ENCODE measurements around the gene TET2.

Gene TET2

GRCh38 chr4:105146276-105147015, at the start of gene TET2:
Gene TET2, plus strand, starts transcription at chr4:105146876. Its CDS starts 87,067 bp downstream, at chr4:105233943.
- Histone ChIP-seq H3K4me3 (ENCODE audit: low read length) (peak within 1 kb of the TSS; percentile 89), H3K9ac (ENCODE audit: low read length) (peak within 1 kb of the TSS; percentile 97), H3K4me1 (ENCODE audit: control insufficient read depth, insufficient read depth, low read length) (peaks cover 10% of the 10 kb centered on the region), H3K27ac (ENCODE audit: low read depth, low read length) (peak within 1 kb of the TSS; percentile 86), H3K36me3 (ENCODE audit: control insufficient read depth, insufficient read depth, low read length) (no peaks in the 10 kb centered on the region), H3K27me3 (ENCODE audit: control insufficient read depth, insufficient read depth, low read length) (no peaks in the 10 kb centered on the region)

- Histone ChIP-seq H3K4me1 (ENCODE audit: control insufficient read depth, insufficient read depth, low read length) (no peaks in the 10 kb centered on the region), H3K27me3 (ENCODE audit: control insufficient read depth, insufficient read depth, low read length) (no peaks in the 10 kb centered on the region)
These were observed 44.7 kb upstream of the TET2 start for GRCh38 chr4:105102016-105102415.

GRCh38 chr4:105106426-105106825, 40.2 kb upstream of the TET2 start:
- H3K4me3 ChIP-seq (ENCODE audit: low read length), result no peak overlapping the region
- H3K36me3 ChIP-seq (ENCODE audit: control insufficient read depth, insufficient read depth, low read length), result no peaks in the 10 kb centered on the region
- no peak overlapping the region for H3K27ac ChIP-seq (ENCODE audit: low read depth, low read length)
- H3K4me1 ChIP-seq (ENCODE audit: control insufficient read depth, insufficient read depth, low read length), result no peaks in the 10 kb centered on the region
- no peaks in the 10 kb centered on the region for H3K27me3 ChIP-seq (ENCODE audit: control insufficient read depth, insufficient read depth, low read length)
- no peak overlapping the region for H3K9ac ChIP-seq (ENCODE audit: low read length)

More at GRCh38 chr4:105102016-105102415, 44.7 kb upstream of the TET2 start:
- Histone ChIP-seq H3K4me3 (ENCODE audit: low read length) (no peak overlapping the region), H3K27ac (ENCODE audit: low read depth, low read length) (no peak overlapping the region), H3K9ac (ENCODE audit: low read length) (no peak overlapping the region), H3K36me3 (ENCODE audit: control insufficient read depth, insufficient read depth, low read length) (no peaks in the 10 kb centered on the region)

- H3K27me3 ChIP-seq (ENCODE audit: control insufficient read depth, insufficient read depth, low read length), result no peaks in the 10 kb centered on the region
- H3K9ac ChIP-seq (ENCODE audit: low read length), result no peak overlapping the region
- H3K4me1 ChIP-seq (ENCODE audit: control insufficient read depth, insufficient read depth, low read length), result no peaks in the 10 kb centered on the region
- no peak overlapping the region for H3K4me3 ChIP-seq (ENCODE audit: low read length)
- H3K36me3 ChIP-seq (ENCODE audit: control insufficient read depth, insufficient read depth, low read length), result no peaks in the 10 kb centered on the region
- no peak overlapping the region for H3K27ac ChIP-seq (ENCODE audit: low read depth, low read length)
These were observed 39.4 kb upstream of the TET2 start for GRCh38 chr4:105107095-105107856.

- no peaks in the 10 kb centered on the region for H3K36me3 ChIP-seq (ENCODE audit: control insufficient read depth, insufficient read depth, low read length)
- H3K27ac ChIP-seq (ENCODE audit: low read depth, low read length), result no peak overlapping the region
- no peaks in the 10 kb centered on the region for H3K27me3 ChIP-seq (ENCODE audit: control insufficient read depth, insufficient read depth, low read length)
- no peak overlapping the region for H3K4me3 ChIP-seq (ENCODE audit: low read length)
- no peak overlapping the region for H3K9ac ChIP-seq (ENCODE audit: low read length)
- no peaks in the 10 kb centered on the region for H3K4me1 ChIP-seq (ENCODE audit: control insufficient read depth, insufficient read depth, low read length)
These were observed 37.7 kb upstream of the TET2 start for GRCh38 chr4:105108971-105109370.

- no peak overlapping the region for H3K9ac ChIP-seq (ENCODE audit: low read length)
These were observed 34.4 kb upstream of the TET2 start for GRCh38 chr4:105112274-105112673.

GRCh38 chr4:105113800-105114199, 32.9 kb upstream of the TET2 start:
- Histone ChIP-seq H3K4me3 (ENCODE audit: low read length) (no peak overlapping the region), H3K9ac (ENCODE audit: low read length) (no peak overlapping the region), H3K36me3 (ENCODE audit: control insufficient read depth, insufficient read depth, low read length) (no peaks in the 10 kb centered on the region), H3K27ac (ENCODE audit: low read depth, low read length) (no peak overlapping the region), H3K27me3 (ENCODE audit: control insufficient read depth, insufficient read depth, low read length) (no peaks in the 10 kb centered on the region), H3K4me1 (ENCODE audit: control insufficient read depth, insufficient read depth, low read length) (no peaks in the 10 kb centered on the region)

More at GRCh38 chr4:105112274-105112673, 34.4 kb upstream of the TET2 start:
- Histone ChIP-seq H3K4me1 (ENCODE audit: control insufficient read depth, insufficient read depth, low read length) (no peaks in the 10 kb centered on the region), H3K36me3 (ENCODE audit: control insufficient read depth, insufficient read depth, low read length) (no peaks in the 10 kb centered on the region), H3K27me3 (ENCODE audit: control insufficient read depth, insufficient read depth, low read length) (no peaks in the 10 kb centered on the region), H3K27ac (ENCODE audit: low read depth, low read length) (no peak overlapping the region), H3K4me3 (ENCODE audit: low read length) (no peak overlapping the region)

- H3K27ac ChIP-seq (ENCODE audit: low read depth, low read length), result no peak overlapping the region
- H3K9ac ChIP-seq (ENCODE audit: low read length), result no peak overlapping the region
- H3K4me3 ChIP-seq (ENCODE audit: low read length), result no peak overlapping the region
- H3K27me3 ChIP-seq (ENCODE audit: control insufficient read depth, insufficient read depth, low read length), result no peaks in the 10 kb centered on the region
- no peaks in the 10 kb centered on the region for H3K4me1 ChIP-seq (ENCODE audit: control insufficient read depth, insufficient read depth, low read length)
- H3K36me3 ChIP-seq (ENCODE audit: control insufficient read depth, insufficient read depth, low read length), result no peaks in the 10 kb centered on the region
These were observed 29.9 kb upstream of the TET2 start for GRCh38 chr4:105116616-105117319.

GRCh38 chr4:105119356-105119755, 27.3 kb upstream of the TET2 start:
- Histone ChIP-seq H3K9ac (ENCODE audit: low read length) (no peak overlapping the region), H3K27me3 (ENCODE audit: control insufficient read depth, insufficient read depth, low read length) (no peaks in the 10 kb centered on the region), H3K36me3 (ENCODE audit: control insufficient read depth, insufficient read depth, low read length) (no peaks in the 10 kb centered on the region), H3K27ac (ENCODE audit: low read depth, low read length) (no peak overlapping the region), H3K4me3 (ENCODE audit: low read length) (no peak overlapping the region), H3K4me1 (ENCODE audit: control insufficient read depth, insufficient read depth, low read length) (no peaks in the 10 kb centered on the region)

GRCh38 chr4:105120626-105121025, 26.1 kb upstream of the TET2 start:
- H3K27ac ChIP-seq (ENCODE audit: low read depth, low read length), result no peak overlapping the region
- H3K4me3 ChIP-seq (ENCODE audit: low read length), result no peak overlapping the region
- H3K36me3 ChIP-seq (ENCODE audit: control insufficient read depth, insufficient read depth, low read length), result no peaks in the 10 kb centered on the region
- no peaks in the 10 kb centered on the region for H3K4me1 ChIP-seq (ENCODE audit: control insufficient read depth, insufficient read depth, low read length)
- no peaks in the 10 kb centered on the region for H3K27me3 ChIP-seq (ENCODE audit: control insufficient read depth, insufficient read depth, low read length)
- H3K9ac ChIP-seq (ENCODE audit: low read length), result no peak overlapping the region

- Histone ChIP-seq H3K4me3 (ENCODE audit: low read length) (no peak overlapping the region), H3K27ac (ENCODE audit: low read depth, low read length) (no peak overlapping the region), H3K4me1 (ENCODE audit: control insufficient read depth, insufficient read depth, low read length) (no peaks in the 10 kb centered on the region)
These were observed 24.3 kb upstream of the TET2 start for GRCh38 chr4:105122350-105122749.

More at GRCh38 chr4:105122350-105122749, 24.3 kb upstream of the TET2 start:
- no peaks in the 10 kb centered on the region for H3K27me3 ChIP-seq (ENCODE audit: control insufficient read depth, insufficient read depth, low read length)
- H3K9ac ChIP-seq (ENCODE audit: low read length), result no peak overlapping the region
- H3K36me3 ChIP-seq (ENCODE audit: control insufficient read depth, insufficient read depth, low read length), result no peaks in the 10 kb centered on the region
